SK-N-SH treated with all-trans-retinoic acid at 6 μM for 48 hours (cell line): ENCODE results near the gene KIF23.

Source experiments
- ATAC-seq: fragments of 200-7000 bp; cut with Tn5 transposase; 3 replicates; pipeline ENCODE4 v1.9.1; 2020; ENCODE audit warnings: mild to moderate bottlenecking, moderate library complexity
- ARNTL ChIP-seq: fragments of 450-650 bp; formaldehyde crosslinking; IDR thresholded peaks from 2 replicates; pipeline ENCODE4 v1.5.0; 2020; ENCODE audit warnings: low read depth, mild to moderate bottlenecking, moderate library complexity, borderline replicate concordance
- BACH2 ChIP-seq: fragments of 250-450 bp; sonication (Bioruptor Pico); IDR thresholded peaks from 2 replicates; pipeline ENCODE4 v1.9.0; 2021; ENCODE audit warnings: mild to moderate bottlenecking, borderline replicate concordance
- CREB5 ChIP-seq: fragments of 250-450 bp; sonication (Bioruptor Pico); IDR thresholded peaks from 2 replicates; pipeline ENCODE4 v1.5.1; 2020; ENCODE audit warnings: low read depth, mild to moderate bottlenecking, moderate library complexity
- CSDC2 ChIP-seq: fragments of 250-450 bp; sonication (Bioruptor Pico); IDR thresholded peaks from 2 replicates; pipeline ENCODE4 v1.5.0; 2020; ENCODE audit warnings: mild to moderate bottlenecking, moderate library complexity
- CSRNP3 ChIP-seq: fragments of 250-450 bp; sonication (Bioruptor Pico); IDR thresholded peaks from 2 replicates; pipeline ENCODE4 v1.5.1; 2021; ENCODE audit warnings: mild to moderate bottlenecking, moderate library complexity
- ESRRG ChIP-seq: fragments of 250-450 bp; sonication (Bioruptor Pico); IDR thresholded peaks from 2 replicates; pipeline ENCODE4 v1.6.1; 2021; ENCODE audit warnings: mild to moderate bottlenecking
- GLIS3 ChIP-seq: fragments of 250-450 bp; sonication (Bioruptor Pico); IDR thresholded peaks from 2 replicates; pipeline ENCODE4 v1.5.0; 2020; ENCODE audit warnings: mild to moderate bottlenecking, moderate library complexity
- ISL1 ChIP-seq: fragments of 250-450 bp; sonication (Bioruptor Pico); IDR thresholded peaks from 2 replicates; pipeline ENCODE4 v2.1.2; 2022; ENCODE audit warnings: mild to moderate bottlenecking, moderate library complexity
- PATZ1 ChIP-seq: fragments of 250-450 bp; sonication (Bioruptor Pico); IDR thresholded peaks from 2 replicates; pipeline ENCODE4 v1.8.0; 2020; ENCODE audit warnings: mild to moderate bottlenecking, moderate library complexity, borderline replicate concordance
- PPARA ChIP-seq: fragments of 250-450 bp; sonication (Bioruptor Pico); IDR thresholded peaks from 2 replicates; pipeline ENCODE4 v1.5.0; 2020; ENCODE audit warnings: mild to moderate bottlenecking, borderline replicate concordance
- RARB ChIP-seq: fragments of 250-450 bp; sonication (Bioruptor Pico); IDR thresholded peaks from 2 replicates; pipeline ENCODE4 v1.8.0; 2021; ENCODE audit warnings: mild to moderate bottlenecking, moderate library complexity
- SNAI2 ChIP-seq: fragments of 250-450 bp; sonication (Bioruptor Pico); IDR thresholded peaks from 2 replicates; pipeline ENCODE4 v1.5.0; 2020; ENCODE audit warnings: mild to moderate bottlenecking, moderate library complexity
- TOX ChIP-seq: fragments of 250-450 bp; sonication (Bioruptor Pico); IDR thresholded peaks from 2 replicates; pipeline ENCODE4 v1.8.0; 2021; ENCODE audit warnings: mild to moderate bottlenecking, moderate library complexity, borderline replicate concordance
- ZC3H10 ChIP-seq: fragments of 250-450 bp; sonication (Bioruptor Pico); IDR thresholded peaks from 2 replicates; pipeline ENCODE4 v1.5.1; 2021; ENCODE audit warnings: mild to moderate bottlenecking, moderate library complexity
- ZFP3 ChIP-seq: fragments of 250-450 bp; sonication (Bioruptor Pico); IDR thresholded peaks from 2 replicates; pipeline ENCODE4 v1.5.0; 2020; ENCODE audit warnings: mild to moderate bottlenecking, moderate library complexity
- ZFP30 ChIP-seq: fragments of 450-650 bp; formaldehyde crosslinking; IDR thresholded peaks from 2 replicates; pipeline ENCODE4 v1.5.0; 2022; ENCODE audit warnings: mild to moderate bottlenecking, moderate library complexity
- ZNF565 ChIP-seq: fragments of 450-650 bp; formaldehyde crosslinking; conservative IDR thresholded peaks from 2 replicates; pipeline ENCODE4 v1.5.0; 2020; ENCODE audit warnings: low read depth, mild to moderate bottlenecking, moderate library complexity
- ZNF70 ChIP-seq: fragments of 450-650 bp; formaldehyde crosslinking; IDR thresholded peaks from 2 replicates; pipeline ENCODE4 v1.5.0; 2020; ENCODE audit warnings: mild to moderate bottlenecking, moderate library complexity
- ZNF8 ChIP-seq: fragments of 450-650 bp; formaldehyde crosslinking; IDR thresholded peaks from 2 replicates; pipeline ENCODE4 v1.5.0; 2020; ENCODE audit warnings: mild to moderate bottlenecking, moderate library complexity
- TF ChIP-seq, protein P1 (sequence below): fragments of 250-450 bp; sonication (Bioruptor Pico); IDR thresholded peaks from 2 replicates; pipeline ENCODE4 v1.8.0; 2021; ENCODE audit warnings: low read depth, mild to moderate bottlenecking, moderate library complexity, borderline replicate concordance
- TF ChIP-seq, protein P2 (sequence below): fragments of 250-450 bp; sonication (Bioruptor Pico); IDR thresholded peaks from 2 replicates; pipeline ENCODE4 v1.5.0; 2020; ENCODE audit warnings: mild to moderate bottlenecking, moderate library complexity

The KIF23 gene

GRCh38 chr15:69462493-69463181 lies 48.5 kb downstream of the KIF23 start:
- ATAC-seq = peak; percentile 91
- 0 out of 2 replicates have a peak, but pooled peaks have one; percentile 41 for TF ChIP-seq PATZ1 (CRISPR knock-in tag)
- no peak for TF ChIP-seq PPARA (CRISPR knock-in tag)

DNA sequence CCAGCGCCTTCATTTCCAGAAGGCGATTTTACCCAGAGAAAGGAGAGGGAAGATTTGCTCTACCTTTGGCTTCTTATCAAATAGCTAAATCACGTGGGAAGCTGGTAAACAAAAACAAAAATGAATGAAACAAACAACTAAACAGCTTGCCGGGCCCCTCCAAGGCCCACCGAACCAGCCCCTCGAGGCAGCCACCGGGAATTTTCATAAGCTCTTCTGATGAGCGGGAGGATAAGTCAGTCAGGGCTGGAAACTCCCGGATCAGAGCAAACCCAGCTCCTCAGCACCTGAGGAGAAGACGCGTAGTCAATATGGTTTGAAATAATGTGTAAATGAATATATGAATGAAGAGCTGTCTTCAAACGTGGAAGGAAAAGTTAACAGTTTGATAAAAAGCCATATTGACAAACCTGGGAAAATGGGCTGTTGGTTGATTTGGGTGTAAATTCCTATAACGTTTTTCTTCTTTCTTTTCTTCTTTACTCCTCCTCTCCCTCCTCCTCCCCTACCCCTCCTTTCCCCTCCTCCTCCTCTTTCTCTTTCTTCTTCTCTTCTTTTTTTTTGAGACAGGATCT lies 49.1 kb downstream of the KIF23 start:
- TF ChIP-seq, protein P1, sequence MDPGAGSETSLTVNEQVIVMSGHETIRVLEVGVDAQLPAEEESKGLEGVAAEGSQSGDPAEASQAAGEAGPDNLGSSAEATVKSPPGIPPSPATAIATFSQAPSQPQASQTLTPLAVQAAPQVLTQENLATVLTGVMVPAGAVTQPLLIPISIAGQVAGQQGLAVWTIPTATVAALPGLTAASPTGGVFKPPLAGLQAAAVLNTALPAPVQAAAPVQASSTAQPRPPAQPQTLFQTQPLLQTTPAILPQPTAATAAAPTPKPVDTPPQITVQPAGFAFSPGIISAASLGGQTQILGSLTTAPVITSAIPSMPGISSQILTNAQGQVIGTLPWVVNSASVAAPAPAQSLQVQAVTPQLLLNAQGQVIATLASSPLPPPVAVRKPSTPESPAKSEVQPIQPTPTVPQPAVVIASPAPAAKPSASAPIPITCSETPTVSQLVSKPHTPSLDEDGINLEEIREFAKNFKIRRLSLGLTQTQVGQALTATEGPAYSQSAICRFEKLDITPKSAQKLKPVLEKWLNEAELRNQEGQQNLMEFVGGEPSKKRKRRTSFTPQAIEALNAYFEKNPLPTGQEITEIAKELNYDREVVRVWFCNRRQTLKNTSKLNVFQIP = no peak
- no peak for TF ChIP-seq RARB (CRISPR knock-in tag)
- TF ChIP-seq CSRNP3 = no peak
- TF ChIP-seq ZFP30 (CRISPR knock-in tag) = no peak
- no peak for TF ChIP-seq ISL1 (CRISPR knock-in tag)
- TF ChIP-seq ZFP3 (CRISPR knock-in tag) = no peak
- no peak for TF ChIP-seq CSDC2
- no peak for TF ChIP-seq ARNTL (CRISPR knock-in tag)
- TF ChIP-seq SNAI2 (CRISPR knock-in tag) = no peak
- TF ChIP-seq ZC3H10 (CRISPR knock-in tag) = no peak
- TF ChIP-seq ESRRG = no peak
- no peak for TF ChIP-seq PATZ1 (CRISPR knock-in tag)
- ATAC-seq = no peak

DNA sequence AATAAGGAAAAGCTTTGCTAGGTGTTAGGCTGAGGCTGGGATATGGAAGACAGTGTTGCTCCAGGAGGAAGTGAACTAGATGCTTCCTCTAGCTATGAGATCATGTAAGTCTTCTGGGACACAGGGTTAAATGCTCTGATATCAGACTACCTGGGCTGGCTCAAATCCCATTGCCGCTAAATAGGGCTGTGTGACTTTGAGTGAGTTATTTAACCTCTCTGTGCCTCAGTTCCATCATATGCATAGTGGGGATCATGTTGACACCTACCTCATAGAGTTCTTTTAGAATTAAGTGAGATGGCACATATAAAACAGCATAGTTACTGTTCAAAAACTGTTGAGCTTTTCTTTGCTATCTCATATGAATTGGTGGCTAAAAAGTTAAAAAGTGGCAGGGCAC lies 51.1 kb downstream of the KIF23 start:
- TF ChIP-seq ESRRG = no peak
- TF ChIP-seq RARB (CRISPR knock-in tag) = no peak
- TF ChIP-seq CSDC2 = no peak
- TF ChIP-seq ZFP30 (CRISPR knock-in tag) = no peak
- TF ChIP-seq CREB5 (CRISPR knock-in tag) = no peak
- no peak for ATAC-seq

DNA sequence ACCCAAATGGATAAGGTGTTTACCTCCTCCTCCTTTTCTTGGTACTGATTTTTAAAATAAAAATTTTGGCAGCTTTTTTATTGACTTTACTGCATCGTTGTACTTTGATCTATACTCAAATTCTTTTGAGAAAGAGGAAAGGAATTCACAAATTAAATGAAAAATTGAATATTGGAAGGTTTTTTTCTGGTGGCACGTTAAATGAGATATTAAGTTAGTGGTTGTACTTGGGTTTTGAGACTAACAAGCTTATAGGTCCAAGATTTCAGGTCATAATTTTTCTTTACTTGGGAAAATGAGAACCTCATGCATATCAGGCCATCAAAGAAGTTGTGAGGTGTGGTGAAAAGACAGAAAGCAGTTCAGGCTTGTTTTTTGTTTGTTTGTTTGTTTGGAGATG lies 52.6 kb downstream of the KIF23 start:
- no peak for TF ChIP-seq BACH2 (CRISPR knock-in tag)
- no peak for ATAC-seq

- ATAC-seq = no peak
- TF ChIP-seq, protein P2, sequence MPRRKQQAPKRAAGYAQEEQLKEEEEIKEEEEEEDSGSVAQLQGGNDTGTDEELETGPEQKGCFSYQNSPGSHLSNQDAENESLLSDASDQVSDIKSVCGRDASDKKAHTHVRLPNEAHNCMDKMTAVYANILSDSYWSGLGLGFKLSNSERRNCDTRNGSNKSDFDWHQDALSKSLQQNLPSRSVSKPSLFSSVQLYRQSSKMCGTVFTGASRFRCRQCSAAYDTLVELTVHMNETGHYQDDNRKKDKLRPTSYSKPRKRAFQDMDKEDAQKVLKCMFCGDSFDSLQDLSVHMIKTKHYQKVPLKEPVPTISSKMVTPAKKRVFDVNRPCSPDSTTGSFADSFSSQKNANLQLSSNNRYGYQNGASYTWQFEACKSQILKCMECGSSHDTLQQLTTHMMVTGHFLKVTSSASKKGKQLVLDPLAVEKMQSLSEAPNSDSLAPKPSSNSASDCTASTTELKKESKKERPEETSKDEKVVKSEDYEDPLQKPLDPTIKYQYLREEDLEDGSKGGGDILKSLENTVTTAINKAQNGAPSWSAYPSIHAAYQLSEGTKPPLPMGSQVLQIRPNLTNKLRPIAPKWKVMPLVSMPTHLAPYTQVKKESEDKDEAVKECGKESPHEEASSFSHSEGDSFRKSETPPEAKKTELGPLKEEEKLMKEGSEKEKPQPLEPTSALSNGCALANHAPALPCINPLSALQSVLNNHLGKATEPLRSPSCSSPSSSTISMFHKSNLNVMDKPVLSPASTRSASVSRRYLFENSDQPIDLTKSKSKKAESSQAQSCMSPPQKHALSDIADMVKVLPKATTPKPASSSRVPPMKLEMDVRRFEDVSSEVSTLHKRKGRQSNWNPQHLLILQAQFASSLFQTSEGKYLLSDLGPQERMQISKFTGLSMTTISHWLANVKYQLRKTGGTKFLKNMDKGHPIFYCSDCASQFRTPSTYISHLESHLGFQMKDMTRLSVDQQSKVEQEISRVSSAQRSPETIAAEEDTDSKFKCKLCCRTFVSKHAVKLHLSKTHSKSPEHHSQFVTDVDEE = no peak
- TF ChIP-seq ZNF70 (CRISPR knock-in tag) (no peak), PATZ1 (CRISPR knock-in tag) (no peak), ZNF8 (CRISPR knock-in tag) (no peak), TOX (CRISPR knock-in tag) (no peak), GLIS3 (CRISPR knock-in tag) (no peak), ZFP3 (CRISPR knock-in tag) (no peak), BACH2 (CRISPR knock-in tag) (no peak), ZNF565 (CRISPR knock-in tag) (no peak), ISL1 (CRISPR knock-in tag) (no peak)
These were observed 53.5 kb downstream of the KIF23 start for GRCh38 chr15:69467636-69468035.
